ENCODE results near the gene MARCHF3. TPM values are rescaled to one million over a fixed set of nuclear protein-coding genes. Genes with fewer than 3 reads are reported as not detected.
"Not testable (repeated sequence)": the region's sequence is repeated elsewhere in the genome, so short reads cannot be mapped to it uniquely, and the experiment has no call there.

The MARCHF3 gene
- total and polyA plus RNA-seq, 5 experiments from 2014 or later = 3.4 to 12.7 (median 9.3) TPM

GRCh38 chr5:126914801-126915436, 115.4 kb downstream of the MARCHF3 start:
- peaks cover 21 to 47% (median 39%) of the 10 kb centered on the region in 3 donors for H3K36me3 Mint-ChIP-seq

GRCh38 chr5:126912616-126913200, 117.7 kb downstream of the MARCHF3 start:
- ATAC-seq (no peak), DNase-seq (no peak)
- no peak overlapping the region for H3K27ac Mint-ChIP-seq
- no peaks in the 10 kb centered on the region for H3K27me3 Mint-ChIP-seq
- H3K36me3 Mint-ChIP-seq = peaks cover 29 to 50% (median 50%) of the 10 kb centered on the region in 3 donors
- peaks cover 7 to 36% (median 19%) of the 10 kb centered on the region in 9 donors for H3K9me3 Mint-ChIP-seq
- peaks cover 0 to 9% (median 6%) of the 10 kb centered on the region in 4 donors for H3K4me1 Mint-ChIP-seq
- no peak overlapping the region for H3K4me3 Mint-ChIP-seq
- POLR2A ChIA-PET = no interaction called here

More at GRCh38 chr5:126914801-126915436, 115.4 kb downstream of the MARCHF3 start:
- POLR2A ChIA-PET = interaction anchor here (1.5 kb wide), 1 partner anchor 116 kb away, joined by 4 read pairs; no protein-coding TSS in a partner anchor
- Mint-ChIP-seq H3K4me1 (peaks cover 5 to 14% (median 7%) of the 10 kb centered on the region in 4 donors), H3K27ac (peak overlapping the region in 1 of 10 donors; percentile 26), H3K9me3 (peaks cover 5 to 19% (median 12%) of the 10 kb centered on the region in 9 donors), H3K27me3 (no peaks in the 10 kb centered on the region), H3K4me3 (no peak overlapping the region)
- no peak for DNase-seq
- no peak for ATAC-seq

GRCh38 chr5:126911986-126912385, 118.4 kb downstream of the MARCHF3 start:
- ATAC-seq = no peak
- H3K27ac Mint-ChIP-seq = peak overlapping the region in 2 of 10 donors; percentile 28 to 64
- H3K9me3 Mint-ChIP-seq = peaks cover 7 to 36% (median 19%) of the 10 kb centered on the region in 9 donors
- H3K36me3 Mint-ChIP-seq = peaks cover 29 to 50% (median 43%) of the 10 kb centered on the region in 3 donors
- DNase-seq = no peak
- H3K4me1 Mint-ChIP-seq = peaks cover 0 to 7% (median 5%) of the 10 kb centered on the region in 4 donors
- POLR2A ChIA-PET = no interaction called here
- H3K4me3 Mint-ChIP-seq = no peak overlapping the region
- H3K27me3 Mint-ChIP-seq = no peaks in the 10 kb centered on the region

- Mint-ChIP-seq H3K4me1 (peaks cover 0 to 6% (median 0%) of the 10 kb centered on the region in 4 donors), H3K4me3 (no peak overlapping the region), H3K9me3 (peaks cover 7 to 41% (median 23%) of the 10 kb centered on the region in 9 donors), H3K27me3 (no peaks in the 10 kb centered on the region), H3K27ac (no peak overlapping the region), H3K36me3 (peaks cover 29 to 48% (median 36%) of the 10 kb centered on the region in 3 donors)
- ATAC-seq (no peak), DNase-seq (no peak)
- POLR2A ChIA-PET = no interaction called here
Observed at GRCh38 chr5:126909856-126910255, 120.5 kb downstream of the MARCHF3 start.

- H3K27ac Mint-ChIP-seq, DNase-seq, ATAC-seq, H3K27me3 Mint-ChIP-seq, POLR2A ChIA-PET, H3K4me1 Mint-ChIP-seq, H3K4me3 Mint-ChIP-seq: not testable (repeated sequence)
- Mint-ChIP-seq H3K36me3 (peaks cover 9 to 31% (median 20%) of the 10 kb centered on the region in 3 donors), H3K9me3 (peaks cover 0 to 22% (median 7%) of the 10 kb centered on the region in 9 donors)
Observed at GRCh38 chr5:126904407-126904806, 126.0 kb downstream of the MARCHF3 start.

- DNase-seq (no peak), ATAC-seq (no peak)
- Mint-ChIP-seq H3K4me3 (no peak overlapping the region), H3K27me3 (no peaks in the 10 kb centered on the region), H3K27ac (no peak overlapping the region), H3K36me3 (peaks cover 4 to 34% (median 22%) of the 10 kb centered on the region in 3 donors), H3K9me3 (peaks cover 0 to 5% (median 0%) of the 10 kb centered on the region in 9 donors), H3K4me1 (no peaks in the 10 kb centered on the region)
- POLR2A ChIA-PET = interaction anchor here (0.6 kb wide), 1 partner anchor 95 kb away, joined by 3 read pairs; no protein-coding TSS in a partner anchor
Observed at GRCh38 chr5:126900796-126901195, 129.6 kb downstream of the MARCHF3 start.

- H3K4me1 Mint-ChIP-seq = no peaks in the 10 kb centered on the region
- H3K36me3 Mint-ChIP-seq = peaks cover 4 to 36% (median 22%) of the 10 kb centered on the region in 3 donors
- no peaks in the 10 kb centered on the region for H3K27me3 Mint-ChIP-seq
- POLR2A ChIA-PET = no interaction called here
- H3K9me3 Mint-ChIP-seq = peaks cover 0 to 12% (median 0%) of the 10 kb centered on the region in 9 donors
- H3K4me3 Mint-ChIP-seq = no peak overlapping the region
- peak overlapping the region in 1 of 10 donors; percentile 28 for H3K27ac Mint-ChIP-seq
- ATAC-seq = no peak
- DNase-seq = no peak
Observed at GRCh38 chr5:126899476-126899875, 130.9 kb downstream of the MARCHF3 start.

GRCh38 chr5:126897851-126898630, 132.3 kb downstream of the MARCHF3 start:
- Mint-ChIP-seq H3K27me3 (no peaks in the 10 kb centered on the region), H3K36me3 (peaks cover 3 to 34% (median 21%) of the 10 kb centered on the region in 3 donors), H3K9me3 (peaks cover 0 to 19% (median 0%) of the 10 kb centered on the region in 9 donors), H3K27ac (no peak overlapping the region), H3K4me1 (no peaks in the 10 kb centered on the region), H3K4me3 (no peak overlapping the region)
- ATAC-seq (no peak), DNase-seq (no peak)
- POLR2A ChIA-PET = no interaction called here

GRCh38 chr5:126896170-126896702, 134.1 kb downstream of the MARCHF3 start:
- POLR2A ChIA-PET = no interaction called here
- H3K4me3 Mint-ChIP-seq = no peak overlapping the region
- peaks cover 0 to 17% (median 0%) of the 10 kb centered on the region in 9 donors for H3K9me3 Mint-ChIP-seq
- no peak overlapping the region for H3K27ac Mint-ChIP-seq
- no peaks in the 10 kb centered on the region for H3K4me1 Mint-ChIP-seq
- ATAC-seq = no peak
- H3K36me3 Mint-ChIP-seq = peaks cover 0 to 21% (median 8%) of the 10 kb centered on the region in 3 donors
- no peak for DNase-seq
- no peaks in the 10 kb centered on the region for H3K27me3 Mint-ChIP-seq

- POLR2A ChIA-PET, H3K27ac Mint-ChIP-seq, H3K4me3 Mint-ChIP-seq, DNase-seq, H3K27me3 Mint-ChIP-seq, H3K4me1 Mint-ChIP-seq, ATAC-seq: not testable (repeated sequence)
- Mint-ChIP-seq H3K9me3 (peaks cover 0 to 15% (median 0%) of the 10 kb centered on the region in 9 donors), H3K36me3 (peaks cover 0 to 17% (median 6%) of the 10 kb centered on the region in 3 donors)
Observed at GRCh38 chr5:126895712-126896111, 134.6 kb downstream of the MARCHF3 start.

- H3K4me1 Mint-ChIP-seq, POLR2A ChIA-PET, DNase-seq, H3K4me3 Mint-ChIP-seq, H3K27me3 Mint-ChIP-seq, ATAC-seq, H3K36me3 Mint-ChIP-seq, H3K27ac Mint-ChIP-seq: not testable (repeated sequence)
- peaks cover 0 to 15% (median 0%) of the 10 kb centered on the region in 9 donors for H3K9me3 Mint-ChIP-seq
Observed at GRCh38 chr5:126890414-126890813, 139.9 kb downstream of the MARCHF3 start.

- Mint-ChIP-seq H3K9me3 (peaks cover 0 to 3% (median 0%) of the 10 kb centered on the region in 9 donors), H3K4me1 (peaks cover 0 to 5% (median 0%) of the 10 kb centered on the region in 4 donors), H3K36me3 (peaks cover 0 to 2% (median 0%) of the 10 kb centered on the region in 3 donors), H3K27ac (peak overlapping the region in 1 of 10 donors; percentile 53), H3K27me3 (no peaks in the 10 kb centered on the region), H3K4me3 (no peak overlapping the region)
- ATAC-seq (no peak), DNase-seq (no peak)
- POLR2A ChIA-PET = no interaction called here
Observed at GRCh38 chr5:126888175-126888574, 142.2 kb downstream of the MARCHF3 start.

Data from naive thymus-derived CD8-positive, alpha-beta T cell (primary cell).